Activated gamma-delta T cell (primary cell): ENCODE data around the gene CAMSAP3.

Source experiments
- DNase-seq: peaks from one replicate; lab custom pipeline; 2025; lab: John Stamatoyannopoulos, UW

CAMSAP3 gene

DNA sequence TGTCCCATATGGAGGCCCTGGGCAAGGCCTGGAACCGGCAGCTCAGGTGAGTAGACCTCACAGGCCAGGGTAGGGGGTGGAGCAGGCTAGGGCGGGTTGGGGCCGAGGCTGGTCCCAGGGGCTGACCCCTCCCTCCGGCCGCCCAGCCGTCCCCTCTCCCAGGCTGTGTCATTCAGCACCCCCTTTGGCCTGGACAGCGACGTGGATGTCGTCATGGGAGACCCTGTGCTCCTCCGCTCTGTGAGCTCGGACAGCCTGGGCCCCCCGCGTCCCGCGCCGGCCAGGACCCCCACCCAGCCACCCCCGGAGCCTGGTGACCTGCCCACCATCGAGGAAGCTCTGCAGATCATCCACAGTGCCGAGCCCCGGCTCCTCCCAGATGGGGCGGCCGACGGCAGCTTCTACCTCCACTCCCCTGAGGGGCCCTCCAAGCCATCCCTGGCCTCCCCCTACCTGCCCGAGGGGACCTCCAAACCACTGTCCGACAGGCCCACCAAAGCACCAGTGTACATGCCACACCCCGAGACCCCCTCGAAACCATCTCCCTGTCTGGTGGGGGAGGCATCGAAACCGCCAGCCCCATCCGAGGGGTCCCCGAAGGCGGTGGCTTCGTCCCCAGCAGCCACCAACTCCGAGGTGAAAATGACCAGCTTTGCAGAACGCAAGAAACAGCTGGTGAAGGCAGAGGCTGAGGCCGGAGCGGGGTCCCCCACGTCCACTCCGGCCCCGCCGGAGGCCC lies 16.0 kb downstream of the CAMSAP3 start:
- DNase-seq: no peak

DNA sequence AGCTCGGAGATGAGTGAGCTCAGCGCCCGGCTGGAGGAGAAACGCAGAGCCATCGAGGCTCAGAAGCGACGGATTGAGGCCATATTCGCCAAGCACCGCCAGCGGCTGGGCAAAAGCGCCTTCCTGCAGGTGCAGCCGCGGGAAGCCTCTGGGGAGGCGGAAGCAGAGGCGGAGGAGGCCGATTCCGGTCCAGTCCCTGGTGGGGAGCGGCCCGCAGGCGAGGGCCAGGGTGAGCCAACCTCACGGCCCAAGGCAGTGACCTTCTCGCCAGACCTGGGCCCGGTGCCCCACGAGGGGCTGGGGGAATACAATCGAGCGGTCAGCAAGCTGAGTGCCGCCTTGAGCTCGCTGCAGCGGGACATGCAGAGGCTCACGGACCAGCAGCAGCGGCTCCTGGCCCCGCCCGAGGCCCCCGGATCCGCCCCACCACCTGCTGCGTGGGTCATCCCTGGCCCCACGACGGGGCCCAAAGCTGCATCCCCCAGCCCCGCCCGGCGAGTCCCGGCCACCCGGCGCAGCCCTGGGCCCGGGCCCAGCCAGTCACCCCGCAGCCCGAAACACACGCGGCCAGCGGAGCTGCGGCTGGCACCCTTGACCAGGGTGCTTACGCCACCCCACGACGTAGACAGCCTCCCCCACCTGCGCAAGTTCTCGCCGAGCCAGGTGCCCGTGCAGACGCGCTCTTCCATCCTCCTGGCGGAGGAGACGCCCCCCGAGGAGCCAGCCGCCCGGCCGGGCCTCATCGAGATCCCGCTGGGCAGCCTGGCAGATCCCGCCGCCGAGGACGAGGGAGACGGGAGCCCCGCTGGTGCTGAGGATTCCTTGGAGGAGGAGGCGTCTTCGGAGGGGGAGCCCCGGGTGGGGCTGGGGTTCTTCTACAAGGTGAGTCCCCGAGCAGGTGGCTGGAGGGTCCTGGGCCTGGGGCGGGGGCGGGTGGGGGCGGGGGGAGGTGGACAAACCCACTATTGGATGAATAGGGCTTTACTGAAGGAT lies 16.9 kb downstream of the CAMSAP3 start:
- no peak for DNase-seq

DNA sequence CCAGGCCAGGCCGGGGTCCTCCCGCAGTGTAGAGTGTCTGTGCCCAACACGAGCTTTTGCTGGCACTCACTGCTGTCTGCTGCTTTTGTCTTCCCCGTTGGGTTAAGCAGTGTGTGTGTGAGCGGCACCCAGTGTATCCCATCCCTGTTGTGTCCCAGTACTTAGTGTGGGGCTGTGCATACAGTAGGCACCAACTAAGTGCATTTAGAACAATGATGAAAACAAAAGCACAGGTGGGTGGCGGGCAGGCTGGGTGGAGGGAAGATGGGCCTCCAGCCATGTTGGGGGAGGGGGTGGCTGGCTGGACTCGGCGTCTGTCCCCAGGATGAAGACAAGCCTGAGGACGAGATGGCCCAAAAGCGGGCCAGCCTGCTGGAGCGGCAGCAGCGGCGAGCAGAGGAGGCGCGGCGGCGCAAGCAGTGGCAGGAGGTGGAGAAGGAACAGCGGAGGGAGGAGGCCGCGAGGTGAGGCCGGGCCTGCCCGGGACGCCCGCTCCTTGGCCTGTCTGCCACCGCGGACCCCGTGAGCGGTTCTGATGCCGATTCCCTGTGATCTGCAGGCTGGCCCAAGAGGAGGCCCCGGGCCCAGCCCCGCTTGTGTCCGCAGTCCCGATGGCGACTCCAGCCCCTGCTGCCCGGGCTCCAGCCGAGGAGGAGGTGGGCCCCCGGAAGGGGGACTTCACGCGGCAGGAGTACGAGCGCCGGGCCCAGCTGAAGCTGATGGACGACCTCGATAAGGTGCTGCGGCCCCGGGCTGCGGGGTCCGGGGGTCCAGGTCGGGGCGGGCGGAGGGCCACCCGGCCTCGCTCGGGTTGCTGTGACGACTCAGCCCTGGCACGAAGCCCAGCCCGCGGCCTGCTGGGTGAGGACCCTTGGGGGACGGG lies 19.4 kb downstream of the CAMSAP3 start:
- DNase-seq: no peak

DNA sequence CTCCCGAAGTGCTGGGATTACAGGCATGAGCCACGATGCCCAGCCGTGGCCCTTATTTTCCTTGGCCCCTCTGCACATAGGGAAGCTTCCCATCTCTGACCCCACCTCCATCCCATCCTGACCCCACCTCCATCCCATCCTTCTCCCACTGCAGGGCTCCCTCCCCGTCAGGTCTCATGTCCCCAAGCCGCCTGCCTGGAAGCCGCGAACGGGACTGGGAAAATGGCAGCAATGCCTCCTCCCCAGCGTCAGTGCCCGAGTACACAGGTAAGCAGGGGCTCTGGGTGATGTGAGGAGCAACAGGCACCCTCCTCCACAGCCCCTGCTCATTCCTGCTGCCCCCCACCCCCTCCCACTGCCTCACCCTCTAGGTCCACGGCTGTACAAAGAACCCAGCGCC lies 21.5 kb downstream of the CAMSAP3 start:
- no peak for DNase-seq

DNA sequence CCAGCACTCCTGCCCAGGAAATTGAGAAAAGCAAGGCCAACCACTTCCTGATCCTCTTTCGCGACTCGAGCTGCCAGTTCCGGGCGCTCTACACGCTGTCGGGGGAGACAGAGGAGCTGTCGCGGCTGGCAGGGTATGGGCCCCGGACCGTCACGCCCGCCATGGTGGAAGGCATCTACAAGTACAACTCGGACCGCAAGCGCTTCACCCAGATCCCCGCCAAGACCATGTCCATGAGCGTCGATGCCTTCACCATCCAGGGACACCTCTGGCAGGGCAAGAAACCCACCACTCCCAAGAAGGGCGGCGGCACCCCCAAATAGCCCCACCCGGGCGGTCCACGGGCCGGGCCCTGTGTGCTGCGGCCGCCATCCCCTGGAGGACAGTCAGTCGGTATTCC lies 22.1 kb downstream of the CAMSAP3 start:
- DNase-seq: no peak

DNA sequence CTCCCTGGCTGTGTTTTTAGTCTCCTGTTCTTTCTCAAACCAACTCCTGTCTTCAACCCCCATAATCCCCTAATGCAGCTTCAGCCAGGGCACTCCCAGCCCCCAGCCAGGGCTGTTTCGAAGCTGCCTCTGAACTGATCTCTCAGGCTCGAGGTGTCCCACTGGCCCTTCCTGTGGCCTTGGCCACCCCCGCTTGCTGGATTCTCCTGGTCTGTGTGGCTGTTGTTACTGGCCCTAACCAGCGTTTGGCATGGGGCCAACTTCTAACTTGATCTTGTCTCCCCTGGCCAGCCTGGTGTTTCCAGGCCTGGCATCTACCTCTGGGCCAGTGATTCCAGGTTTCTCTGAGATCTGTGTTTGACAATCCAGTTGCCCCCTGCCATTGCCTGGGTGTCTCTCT lies 22.7 kb downstream of the CAMSAP3 start:
- no peak for DNase-seq

GRCh38 chr19:7618771-7619510 lies 23.3 kb downstream of the CAMSAP3 start:
- DNase-seq: no peak

DNA sequence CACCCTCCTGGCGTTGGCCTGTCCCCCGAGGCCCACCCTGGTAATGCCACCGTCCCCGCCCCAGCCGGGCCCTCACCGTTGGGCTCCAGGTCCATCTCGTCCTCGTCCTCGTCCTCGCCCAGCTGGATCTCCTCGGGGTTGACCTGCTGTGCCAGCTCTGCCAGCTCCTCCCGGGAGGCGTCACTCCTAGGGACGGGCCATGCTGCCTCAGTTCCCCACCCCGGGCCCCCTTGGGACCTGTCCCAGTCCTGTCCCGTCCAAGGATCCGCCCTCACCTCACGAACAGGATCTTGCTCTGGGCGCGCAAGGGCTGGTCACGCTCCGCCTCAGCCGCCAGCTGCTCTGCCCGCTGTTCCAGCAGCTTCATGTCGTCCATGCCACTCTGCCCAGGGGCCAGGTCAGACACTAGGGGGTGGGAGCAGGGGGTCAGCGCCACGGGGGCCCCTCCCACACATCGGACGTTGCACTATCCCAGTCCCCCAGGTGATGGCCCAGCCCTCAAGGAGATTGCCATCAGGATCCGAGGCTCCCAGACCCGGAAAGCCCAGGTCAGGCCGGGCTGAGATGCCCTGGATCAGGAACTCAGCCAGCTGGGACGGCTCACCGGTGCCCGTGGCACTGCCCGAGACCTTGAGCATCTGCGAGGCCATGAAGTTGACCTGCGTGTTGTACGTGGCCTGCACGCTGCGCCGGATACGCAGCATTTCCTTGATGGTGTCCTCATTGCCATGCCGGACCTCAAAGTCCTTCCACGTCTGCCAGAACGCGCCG lies 24.2 kb downstream of the CAMSAP3 start:
- DNase-seq: no peak

GRCh38 chr19:7620442-7621412 lies 25.1 kb downstream of the CAMSAP3 start:
- DNase-seq: no peak

DNA sequence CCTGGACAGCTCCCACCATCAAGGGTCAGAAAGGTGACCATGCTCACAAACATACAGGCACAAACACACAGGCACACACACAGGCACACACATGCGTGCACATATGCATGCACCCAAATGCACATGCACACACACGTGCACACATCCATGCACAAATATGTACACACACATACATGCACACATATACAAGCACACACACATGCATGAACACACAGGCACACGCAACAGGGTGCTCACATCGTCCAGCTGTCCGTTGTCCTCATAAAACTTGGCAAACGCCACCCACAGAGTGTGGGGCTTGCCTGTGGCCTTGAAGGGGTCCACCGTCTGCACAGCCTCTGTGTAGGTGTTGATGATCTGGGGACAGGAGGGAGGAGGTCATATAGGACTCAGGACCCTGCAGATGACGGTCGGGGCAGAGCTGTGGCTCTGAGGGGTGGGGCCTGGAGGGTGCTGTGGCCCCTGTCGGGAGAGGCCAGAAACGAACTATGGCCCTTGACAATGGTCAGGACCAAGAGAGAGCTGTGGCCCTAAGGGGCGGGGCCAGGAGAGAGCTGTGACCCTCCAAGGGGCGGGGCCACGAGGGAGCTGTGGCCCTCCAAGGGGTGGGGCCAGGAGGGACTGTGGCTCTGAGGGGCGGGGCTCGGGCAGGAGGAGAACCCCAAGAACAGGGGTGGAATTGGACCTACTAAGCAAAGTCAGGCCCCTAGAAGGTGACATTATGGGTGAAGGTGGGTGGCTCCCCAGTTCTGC lies 27.4 kb downstream of the CAMSAP3 start:
- DNase-seq: no peak

- no peak for DNase-seq
These were observed 28.3 kb downstream of the CAMSAP3 start for GRCh38 chr19:7623725-7624603.

DNA sequence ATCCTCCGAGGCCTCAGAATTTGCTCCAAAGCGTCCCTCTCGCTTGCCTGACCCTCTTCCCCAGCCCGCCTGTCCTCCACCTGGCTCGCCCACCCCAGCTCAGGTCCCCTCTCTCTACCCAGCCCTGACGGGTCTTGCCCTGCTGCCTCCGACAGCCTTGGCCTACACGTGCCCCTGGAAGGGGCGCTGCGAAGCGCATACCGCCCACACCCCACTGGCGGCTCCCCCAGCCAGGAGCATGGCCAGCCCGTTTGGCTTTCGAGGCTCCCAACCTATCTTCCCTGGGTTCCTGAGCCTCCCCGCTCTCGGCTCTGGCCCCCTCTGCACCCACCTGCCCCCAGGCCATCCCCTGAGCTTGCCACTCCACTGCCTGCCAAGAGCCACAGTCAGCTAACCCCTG lies 29.1 kb downstream of the CAMSAP3 start:
- DNase-seq: no peak

DNA sequence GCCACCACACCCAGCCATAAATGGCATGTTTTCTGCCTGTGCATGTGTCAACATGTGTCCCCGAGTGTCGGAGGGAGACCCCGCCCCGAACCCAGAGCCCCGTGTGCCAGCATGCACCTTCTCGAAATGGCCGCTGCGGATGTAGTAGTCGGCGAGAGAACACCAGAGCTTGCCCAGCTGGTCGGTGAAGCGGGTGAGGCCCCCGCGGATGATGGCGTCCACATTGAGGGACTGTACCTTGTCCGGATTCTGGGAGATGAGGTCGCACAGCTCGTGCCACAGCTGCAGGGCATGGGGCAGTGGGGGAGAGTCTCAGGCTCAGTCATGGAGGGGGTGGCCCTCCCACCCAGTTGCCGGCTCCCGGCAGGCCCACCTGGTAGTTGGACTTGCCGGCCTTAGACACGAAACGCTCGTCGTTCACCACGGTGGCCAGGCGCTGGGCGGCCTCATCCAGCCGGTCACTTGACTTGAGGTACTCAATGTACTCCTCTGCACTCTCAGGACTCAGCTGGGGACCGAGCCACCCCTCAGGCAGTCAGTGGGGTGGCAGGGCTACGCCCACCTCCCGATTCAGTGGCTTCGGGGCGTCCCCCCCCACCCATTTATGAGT lies 30.2 kb downstream of the CAMSAP3 start:
- DNase-seq: no peak

- DNase-seq: no peak
These were observed 31.5 kb downstream of the CAMSAP3 start for GRCh38 chr19:7627166-7627565.

- DNase-seq: no peak
These were observed 33.1 kb downstream of the CAMSAP3 start for GRCh38 chr19:7628589-7629311.

- peak; percentile 62 for DNase-seq
These were observed 33.8 kb downstream of the CAMSAP3 start, which contains the start of the genes PET100 and XAB2 for GRCh38 chr19:7629347-7630054. Gene PET100 (plus strand): TSS chr19:7629793. CDS start chr19:7629834, 41 bp downstream. Gene XAB2 (minus strand): TSS chr19:7629545. CDS start chr19:7629527, 18 bp downstream.
